Activated naive CD8-positive, alpha-beta T cell treated with anti-CD3 and anti-CD28 coated beads, Interleukin-2, amount 50 U/mL, for 16 hours (primary cell): ENCODE data around the gene STARD3.
"Not testable (repeated sequence)": the region's sequence is repeated elsewhere in the genome, so short reads cannot be mapped to it uniquely, and the experiment has no call there.

Source experiments
- DNase-seq: peaks from one replicate; pipeline ENCODE4 v3.0.0-alpha.2; 2020; ENCODE audit warnings: low read depth, low spot score

Gene STARD3

GRCh38 chr17:39636927-39637736, at the start of gene STARD3:
TSS of gene STARD3 (plus strand) at chr17:39637144. CDS start at chr17:39653532, 16,388 bp downstream.
- peak; percentile 83 for DNase-seq

GRCh38 chr17:39590180-39590579, 46.8 kb upstream of the STARD3 start:
- not testable (repeated sequence) for DNase-seq

GRCh38 chr17:39591958-39592954, 44.7 kb upstream of the STARD3 start:
- DNase-seq, result no peak

GRCh38 chr17:39593371-39593770, 43.6 kb upstream of the STARD3 start:
- no peak for DNase-seq

GRCh38 chr17:39595294-39595693, 41.6 kb upstream of the STARD3 start:
- DNase-seq, result no peak

- no peak for DNase-seq
These were observed 40.9 kb upstream of the STARD3 start for GRCh38 chr17:39595928-39596510.

- no peak for DNase-seq
These were observed 40.2 kb upstream of the STARD3 start for GRCh38 chr17:39596543-39597267.

GRCh38 chr17:39597372-39598046, 39.4 kb upstream of the STARD3 start:
- DNase-seq, result no peak

- no peak for DNase-seq
These were observed 38.9 kb upstream of the STARD3 start for GRCh38 chr17:39598047-39598481.

GRCh38 chr17:39598630-39599003, 38.3 kb upstream of the STARD3 start:
- no peak for DNase-seq

GRCh38 chr17:39599004-39599664, 37.8 kb upstream of the STARD3 start:
- DNase-seq, result no peak

GRCh38 chr17:39599665-39600231, 37.2 kb upstream of the STARD3 start:
- no peak for DNase-seq

- no peak for DNase-seq
These were observed 36.5 kb upstream of the STARD3 start for GRCh38 chr17:39600288-39600996.

- no peak for DNase-seq
These were observed 35.8 kb upstream of the STARD3 start for GRCh38 chr17:39600997-39601597.

GRCh38 chr17:39601758-39602532, 35.0 kb upstream of the STARD3 start:
- no peak for DNase-seq

GRCh38 chr17:39602533-39603303, 34.2 kb upstream of the STARD3 start:
- DNase-seq, result no peak

GRCh38 chr17:39603304-39604016, 33.5 kb upstream of the STARD3 start:
- DNase-seq, result no peak
